ENCODE results near the gene ZMIZ1.

The ZMIZ1 gene

DNA sequence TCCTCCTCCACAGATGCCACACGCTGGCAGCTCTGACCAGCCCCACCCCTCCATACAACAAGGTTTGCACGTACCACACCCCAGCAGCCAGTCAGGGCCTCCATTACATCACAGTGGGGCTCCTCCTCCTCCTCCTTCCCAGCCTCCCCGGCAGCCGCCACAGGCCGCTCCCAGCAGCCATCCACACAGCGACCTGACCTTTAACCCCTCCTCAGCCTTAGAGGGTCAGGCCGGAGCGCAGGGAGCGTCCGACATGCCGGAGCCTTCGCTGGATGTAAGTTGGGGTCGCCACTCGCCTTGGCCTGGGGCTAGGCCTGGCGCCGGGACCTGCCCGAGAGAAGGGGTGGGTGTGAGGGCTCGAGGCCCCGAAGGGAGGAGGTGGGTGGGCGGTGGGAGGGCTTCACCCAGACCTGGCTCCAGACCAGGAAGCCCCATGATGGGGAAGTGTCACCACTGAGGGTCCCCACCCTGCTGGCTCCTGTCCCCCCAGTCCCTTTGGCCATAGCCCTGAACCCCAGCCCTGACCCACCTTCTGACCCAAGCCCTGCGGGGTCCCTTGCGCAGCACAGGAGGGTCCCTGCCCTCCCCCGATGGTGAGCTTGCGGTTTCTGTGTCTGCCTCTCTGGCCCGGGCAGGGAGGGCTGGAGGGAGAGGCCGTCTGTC, 242.3 kb downstream of the ZMIZ1 start:
- DNase-seq (ENCODE audit: low spot score): no peak

DNA sequence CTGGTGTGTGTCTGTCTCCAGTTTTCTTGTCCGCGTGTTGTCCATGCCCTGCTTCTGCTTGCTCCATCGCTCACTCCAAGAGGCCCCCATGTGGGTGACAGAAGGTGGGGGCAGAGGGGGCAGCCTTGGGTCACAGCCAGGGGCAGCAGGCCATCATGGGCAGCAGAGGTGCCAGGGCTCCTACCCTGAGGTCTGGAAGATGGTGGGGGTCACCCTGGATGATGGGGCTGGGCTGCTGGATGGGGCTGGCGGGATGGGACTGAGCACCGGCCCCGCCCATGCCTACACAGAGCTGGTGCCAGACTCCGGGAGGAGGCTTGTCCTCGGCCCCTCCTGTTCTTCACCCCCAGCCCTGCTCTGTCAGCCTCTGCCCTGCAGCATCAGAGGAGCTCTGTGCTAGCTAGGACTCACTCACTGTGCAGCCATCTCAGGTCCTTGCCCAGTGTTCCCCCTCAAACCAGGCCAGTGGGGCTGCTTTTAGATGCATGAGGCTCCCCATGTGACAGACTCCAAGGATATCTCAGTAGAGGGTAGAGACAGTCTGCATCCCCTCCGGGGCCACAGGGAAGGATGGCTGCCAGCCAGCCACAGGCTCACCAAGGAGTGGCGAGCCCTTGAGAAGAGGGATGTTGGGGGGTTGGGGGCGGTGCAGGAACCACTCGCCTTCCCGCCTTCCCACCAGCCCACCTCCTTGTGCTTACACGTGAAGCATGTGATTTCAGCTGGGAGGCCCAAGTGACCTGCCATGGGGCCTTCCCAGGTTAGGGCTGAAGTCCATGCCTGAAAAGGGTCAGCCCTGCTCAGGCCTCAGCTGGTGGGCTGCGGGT, 243.0 kb downstream of the ZMIZ1 start:
- DNase-seq (ENCODE audit: low spot score): no peak

DNA sequence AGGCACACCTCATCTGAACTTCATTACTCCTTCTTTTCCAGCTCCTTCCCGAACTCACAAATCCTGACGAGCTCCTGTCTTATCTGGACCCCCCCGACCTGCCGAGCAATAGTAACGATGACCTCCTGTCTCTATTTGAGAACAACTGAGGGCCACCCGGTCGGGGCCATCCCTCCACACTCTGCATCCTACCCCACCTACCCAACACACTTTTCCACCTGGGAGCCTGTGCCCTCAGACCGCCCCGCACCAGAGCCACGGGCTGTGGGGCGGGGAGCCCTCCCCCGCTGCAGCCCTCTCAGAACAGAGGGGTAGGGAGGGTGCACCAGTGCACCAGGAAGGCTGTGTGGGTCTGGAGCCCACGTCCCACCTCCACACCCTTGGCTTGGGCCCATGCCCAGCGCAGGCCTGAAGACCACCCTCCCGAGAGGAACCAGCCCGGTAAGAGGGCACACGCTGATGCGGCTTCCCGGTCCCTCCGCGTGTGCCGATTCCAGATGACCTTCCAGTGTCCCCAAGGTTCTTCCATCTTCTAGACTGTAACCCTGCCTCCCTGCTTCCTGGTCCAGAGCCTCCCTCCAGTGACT, 243.9 kb downstream of the ZMIZ1 start:
- no peak for DNase-seq (ENCODE audit: low spot score)

DNA sequence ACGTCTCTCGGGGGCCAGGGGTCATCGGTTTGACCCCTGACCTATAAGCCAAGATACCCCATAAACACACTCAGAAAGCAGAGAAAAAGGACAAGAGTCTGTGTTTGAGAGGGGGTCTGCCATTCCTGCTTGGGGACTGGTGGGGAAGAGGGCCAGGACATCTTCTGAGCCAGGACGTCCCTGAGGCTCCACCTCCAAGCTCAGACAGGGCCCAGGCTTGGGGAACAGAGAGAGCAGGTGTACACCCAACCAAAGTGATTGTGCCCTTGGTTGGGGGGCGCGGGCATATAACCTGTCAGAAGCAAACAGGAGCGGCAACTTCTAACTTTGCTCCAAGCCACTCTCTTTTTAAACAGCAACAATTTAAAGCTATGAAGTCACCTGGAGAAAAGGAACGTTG, 244.6 kb downstream of the ZMIZ1 start:
- no peak for DNase-seq (ENCODE audit: low spot score)

DNA sequence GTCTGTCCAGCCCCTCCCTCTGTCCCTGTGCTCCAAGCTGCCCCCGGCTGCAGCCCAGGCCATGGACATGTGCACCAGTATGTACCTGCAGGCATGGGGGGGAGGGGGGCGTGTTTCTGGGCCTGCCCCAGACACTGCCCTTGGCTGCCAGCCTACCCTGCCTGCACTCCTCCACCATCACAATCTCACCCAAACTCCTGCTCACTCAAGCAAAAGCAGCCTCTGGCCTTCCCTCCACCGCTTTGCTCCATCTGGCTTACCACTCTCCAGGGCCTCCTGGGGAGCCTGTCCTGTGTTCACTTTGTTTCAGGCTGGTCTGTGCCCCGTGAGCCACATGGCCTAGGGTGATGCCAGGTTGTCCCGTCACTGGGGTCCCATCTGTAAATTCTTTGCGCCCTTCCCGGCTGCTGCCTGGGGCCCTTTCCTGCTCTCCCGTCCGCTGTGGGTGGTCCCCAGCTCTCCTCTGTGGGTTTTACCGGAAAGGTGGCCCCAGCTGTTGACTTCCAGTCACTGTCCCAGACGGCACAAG, 245.2 kb downstream of the ZMIZ1 start:
- no peak for DNase-seq (ENCODE audit: low spot score)

DNA sequence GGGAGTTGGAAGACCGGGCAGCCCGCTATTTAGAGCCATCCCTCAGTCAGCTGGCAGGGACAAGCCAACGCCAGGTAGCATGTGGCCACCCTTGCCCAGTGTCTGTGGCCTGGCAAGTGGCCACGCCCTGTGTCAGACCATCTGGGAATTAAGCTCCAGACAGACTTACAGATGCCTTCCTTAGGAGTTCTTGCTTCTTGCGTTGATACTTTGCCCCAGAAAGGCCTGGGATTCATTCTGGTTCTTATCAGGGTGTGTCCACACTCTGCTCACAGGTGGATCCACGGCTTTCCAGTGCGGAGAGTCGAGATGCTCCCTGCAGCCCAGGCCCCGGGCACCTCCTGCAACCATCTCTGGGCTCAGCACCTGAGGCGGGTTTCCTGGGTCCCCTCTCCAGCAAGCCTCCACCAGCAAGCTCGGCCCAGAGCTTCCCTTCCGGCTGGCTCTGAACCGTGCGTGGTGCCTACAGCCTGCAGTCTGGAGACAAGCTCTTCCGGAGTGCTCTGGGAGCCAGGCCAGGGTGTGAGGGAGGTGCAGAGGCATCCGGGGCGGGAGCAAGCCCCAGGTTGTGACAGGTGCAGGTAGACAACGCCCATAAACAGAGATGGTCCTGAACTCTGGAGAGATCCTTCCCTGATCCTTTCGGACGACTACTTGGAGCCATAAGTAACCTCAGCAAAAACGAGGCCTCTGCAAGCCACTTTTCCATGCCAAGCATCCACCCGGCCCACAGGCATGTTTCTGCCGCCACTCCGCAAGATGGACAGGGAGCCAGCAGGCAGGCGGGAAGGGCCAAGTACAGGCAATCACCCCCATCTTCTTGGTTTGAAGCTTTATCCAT, 246.2 kb downstream of the ZMIZ1 start:
- DNase-seq (ENCODE audit: low spot score): no peak

DNA sequence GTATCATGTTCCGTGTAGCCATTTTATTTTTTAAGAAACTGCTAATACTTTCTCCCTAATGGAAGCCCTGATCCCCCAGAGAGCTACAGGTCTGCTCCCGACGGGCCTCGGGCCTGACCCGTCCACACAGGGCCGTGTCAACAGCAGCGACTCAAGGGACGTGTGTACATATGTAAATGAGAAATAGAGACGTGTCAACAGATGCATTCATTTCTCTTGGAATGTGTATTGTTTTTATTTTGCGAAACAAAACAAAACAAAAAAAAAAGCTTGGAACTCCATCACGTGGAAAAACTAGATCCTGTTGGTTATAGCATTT, 246.8 kb downstream of the ZMIZ1 start:
- DNase-seq (ENCODE audit: low spot score): no peak

DNA sequence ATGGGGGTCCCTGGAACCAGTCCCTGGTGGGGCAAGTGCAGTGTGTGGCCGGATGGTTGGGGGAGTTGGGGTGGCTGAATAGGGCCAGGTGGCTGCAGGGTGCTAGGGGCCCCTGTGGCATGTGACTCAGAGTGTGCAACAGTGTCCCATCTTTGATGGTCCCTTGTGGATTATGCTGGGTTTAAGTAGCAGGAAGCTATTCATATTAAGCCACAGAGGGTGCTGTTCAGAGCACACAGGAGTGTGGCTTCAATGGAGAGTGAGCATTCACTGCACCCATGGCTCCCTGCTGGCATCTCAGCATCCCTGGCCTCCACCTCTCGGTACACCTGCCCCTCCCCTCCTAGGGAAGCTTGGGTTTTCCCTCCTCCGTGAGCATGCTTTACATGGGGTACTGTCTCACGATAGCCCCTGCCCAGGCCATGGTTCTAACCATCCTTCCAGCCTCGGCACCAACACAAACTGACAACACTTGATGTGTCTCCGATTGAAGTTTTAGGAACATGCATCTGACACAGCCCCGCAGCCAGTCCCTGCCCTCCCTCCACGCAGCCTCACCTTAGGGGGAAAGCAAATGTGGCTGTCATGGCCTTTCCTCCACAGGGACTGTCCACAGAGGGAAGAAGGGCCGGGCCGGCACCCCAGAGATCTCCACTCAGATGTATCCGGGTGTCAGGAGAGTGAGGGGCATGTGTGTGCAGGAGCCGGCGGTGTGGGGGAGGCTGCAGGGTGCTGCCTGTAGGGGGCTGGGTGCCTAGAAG, 248.1 kb downstream of the ZMIZ1 start:
- DNase-seq (ENCODE audit: low spot score): peak; percentile 35

DNA sequence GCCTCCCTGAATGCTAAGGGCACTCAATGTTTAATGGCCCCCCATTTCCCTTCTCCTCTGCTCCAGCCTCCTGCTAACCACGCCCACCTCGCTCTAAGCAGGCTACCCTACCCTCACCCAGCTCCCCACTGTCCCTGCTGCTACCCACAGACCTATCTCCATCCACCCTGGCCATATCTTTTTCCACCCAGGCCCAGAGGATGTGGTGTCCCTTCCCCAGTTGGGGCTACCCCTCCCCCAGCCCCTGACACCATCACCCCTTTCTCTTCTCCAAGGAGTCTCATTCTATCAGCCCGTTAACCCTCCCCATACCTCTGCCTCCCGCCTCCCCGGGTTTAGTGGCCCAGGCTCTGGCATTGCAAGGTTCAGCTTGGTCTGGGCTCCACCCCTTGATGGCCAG, 249.6 kb downstream of the ZMIZ1 start:
- DNase-seq (ENCODE audit: low spot score): no peak

DNA sequence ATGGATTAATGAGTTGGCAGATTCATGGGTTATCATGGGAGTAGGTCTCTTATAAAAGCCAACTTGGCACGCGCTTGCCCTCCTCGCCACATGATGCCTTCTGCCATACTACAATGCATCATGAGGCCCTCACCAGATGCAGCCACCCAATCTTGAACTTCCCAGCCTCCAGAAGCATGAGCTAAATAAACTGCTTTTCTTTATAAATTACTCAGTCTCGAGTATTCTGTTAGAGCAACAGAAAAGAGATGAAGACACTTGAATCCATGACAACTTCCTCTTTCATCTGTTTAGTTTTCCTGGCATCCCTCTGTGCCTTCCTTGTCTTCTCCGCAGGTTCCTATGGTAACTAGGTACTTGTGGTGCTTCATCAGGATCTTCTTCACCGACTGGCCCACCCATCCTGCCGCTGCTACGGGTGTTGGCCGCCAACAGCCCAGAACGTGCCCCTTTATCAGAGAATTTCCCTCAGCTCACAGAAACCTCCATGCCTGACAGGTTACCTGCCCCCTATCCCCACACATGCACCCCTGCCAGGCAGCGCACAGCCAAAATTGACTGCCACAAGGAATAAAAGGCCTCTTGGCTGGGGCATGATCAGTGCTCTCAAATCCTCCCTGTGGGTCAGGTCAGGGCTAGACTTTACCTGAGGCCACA, 250.5 kb downstream of the ZMIZ1 start:
- no peak for DNase-seq (ENCODE audit: low spot score)

DNA sequence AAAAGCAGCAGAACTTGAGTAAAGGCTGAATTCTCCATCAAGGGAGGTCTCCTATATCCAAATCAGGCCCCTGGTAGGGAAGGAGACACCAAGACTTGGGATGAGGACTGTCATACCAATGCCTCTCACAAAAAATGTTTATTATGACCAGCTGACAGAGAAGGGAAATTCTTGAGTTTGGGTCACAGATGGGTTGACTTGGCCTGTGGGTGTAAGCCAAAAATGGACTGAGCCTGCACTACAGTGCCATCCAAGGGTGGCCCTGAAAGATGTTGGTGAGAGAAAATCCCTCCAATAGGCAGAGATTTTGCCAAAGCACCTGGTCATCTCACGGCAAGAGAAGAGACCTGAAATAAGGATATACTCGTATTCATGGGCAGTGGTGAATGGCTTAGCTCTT, 251.6 kb downstream of the ZMIZ1 start:
- DNase-seq (ENCODE audit: low spot score): no peak

DNA sequence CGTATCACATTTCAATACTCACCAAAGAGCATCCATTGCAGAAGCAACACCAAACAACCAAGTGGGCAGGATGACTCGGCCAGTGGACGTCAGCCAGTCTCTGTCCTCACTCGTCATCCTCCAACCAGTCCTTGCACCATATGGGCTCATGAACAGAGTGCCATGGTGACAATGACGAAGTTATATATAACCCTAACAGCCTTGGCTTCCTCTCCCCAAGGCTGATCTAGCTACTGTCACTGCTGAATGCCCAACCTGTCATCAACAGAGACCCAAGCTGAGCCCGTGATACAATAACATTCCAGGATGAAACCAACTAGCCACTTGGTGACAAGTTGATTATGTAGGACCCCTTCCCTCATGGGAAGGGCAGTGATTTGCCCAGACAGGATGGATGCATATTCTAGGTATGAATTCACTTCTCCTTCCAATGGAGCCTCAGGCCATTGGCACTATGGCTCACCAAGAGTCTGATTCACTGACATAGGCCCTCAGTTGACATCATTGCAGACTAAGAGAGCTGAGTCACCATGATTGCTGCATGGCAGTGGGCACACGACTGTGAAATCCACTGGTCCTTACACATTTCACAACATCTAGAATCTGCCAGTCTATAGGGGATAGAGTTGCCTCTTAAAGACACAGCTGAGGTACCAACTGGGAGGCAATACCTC, 252.2 kb downstream of the ZMIZ1 start:
- DNase-seq (ENCODE audit: low spot score): peak; percentile 96

DNA sequence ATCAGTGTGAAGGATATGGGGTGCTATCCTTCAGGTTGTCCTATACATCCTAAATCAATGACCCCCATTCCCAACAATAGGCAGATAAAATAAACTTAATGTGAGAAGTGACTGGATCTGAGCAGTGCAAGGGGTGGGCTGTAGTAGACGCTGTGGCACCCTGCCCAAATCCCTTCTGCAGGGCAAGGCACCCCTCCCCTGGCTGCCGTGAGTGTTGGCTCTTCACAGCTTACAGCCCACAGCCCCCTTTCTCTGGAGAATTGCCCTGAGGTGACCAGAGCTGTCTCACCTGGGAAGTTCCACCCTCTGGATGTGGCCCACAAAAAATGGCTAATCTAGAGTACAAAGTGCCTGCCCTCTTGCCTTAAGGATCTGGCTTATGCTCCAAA, 252.7 kb downstream of the ZMIZ1 start:
- no peak for DNase-seq (ENCODE audit: low spot score)

DNA sequence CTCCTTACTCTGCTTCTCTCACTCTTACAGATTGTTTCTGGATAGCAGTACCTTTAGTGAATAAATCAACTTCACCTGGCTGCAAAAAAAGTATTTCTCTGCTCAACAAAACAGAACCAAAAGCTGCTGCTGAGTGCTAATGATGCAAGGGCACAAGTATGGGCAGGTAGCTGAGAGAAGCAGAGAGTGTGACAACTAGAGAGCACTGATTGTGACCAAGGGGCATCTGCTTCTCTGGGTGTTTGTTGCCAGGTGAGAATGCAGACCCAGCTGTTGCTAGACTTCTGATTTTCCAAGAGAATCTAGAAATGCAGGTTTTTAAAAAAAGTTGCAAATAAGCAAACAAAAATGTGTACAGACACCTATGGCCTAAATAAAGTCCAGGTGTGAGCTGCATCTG, 253.2 kb downstream of the ZMIZ1 start:
- DNase-seq (ENCODE audit: low spot score): peak; percentile 17

DNA sequence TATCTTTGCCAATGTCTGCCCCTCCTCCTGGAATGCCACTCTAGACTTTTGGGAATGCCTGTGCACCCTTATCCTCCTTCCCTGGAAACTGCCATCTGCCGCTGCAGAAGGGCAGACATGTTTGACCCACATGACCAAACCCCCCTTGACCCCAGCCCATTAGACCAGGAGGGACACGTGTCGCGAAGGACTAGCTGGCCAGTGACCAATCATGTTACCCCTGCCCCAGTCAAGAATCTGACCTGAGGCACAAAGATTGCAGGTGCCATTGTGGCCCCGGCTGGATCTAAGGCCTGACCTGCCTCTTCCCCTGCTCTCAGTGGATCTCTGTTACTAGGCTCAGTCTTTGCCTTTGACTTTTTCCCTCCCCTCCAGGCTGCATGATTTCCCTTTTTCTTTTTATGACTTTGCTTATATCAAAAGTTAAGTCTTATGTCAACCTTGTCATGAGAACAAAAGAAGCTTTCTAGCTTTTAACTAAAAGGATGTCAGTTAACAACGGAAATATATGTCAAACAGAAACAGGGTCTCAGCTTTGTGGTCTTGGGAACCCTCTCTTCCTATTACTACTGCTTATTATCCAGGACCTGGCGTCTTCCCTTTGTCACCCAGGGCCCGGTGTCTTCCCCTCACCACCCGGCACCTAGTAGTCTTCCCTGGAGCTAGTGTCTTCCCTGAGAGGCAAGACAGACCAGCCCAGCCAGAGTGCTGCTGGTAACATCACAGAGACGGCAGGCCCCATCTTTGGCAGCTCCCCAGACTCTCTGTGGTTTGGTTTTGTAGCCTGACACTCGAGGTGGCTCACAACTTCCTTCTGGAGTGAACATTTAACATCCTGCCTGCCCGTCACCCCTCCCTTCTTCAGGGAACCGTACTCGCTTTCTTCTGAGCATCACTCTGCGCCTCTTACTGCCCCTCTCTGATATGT, 254.1 kb downstream of the ZMIZ1 start:
- peak; percentile 74 for DNase-seq (ENCODE audit: low spot score)

DNA sequence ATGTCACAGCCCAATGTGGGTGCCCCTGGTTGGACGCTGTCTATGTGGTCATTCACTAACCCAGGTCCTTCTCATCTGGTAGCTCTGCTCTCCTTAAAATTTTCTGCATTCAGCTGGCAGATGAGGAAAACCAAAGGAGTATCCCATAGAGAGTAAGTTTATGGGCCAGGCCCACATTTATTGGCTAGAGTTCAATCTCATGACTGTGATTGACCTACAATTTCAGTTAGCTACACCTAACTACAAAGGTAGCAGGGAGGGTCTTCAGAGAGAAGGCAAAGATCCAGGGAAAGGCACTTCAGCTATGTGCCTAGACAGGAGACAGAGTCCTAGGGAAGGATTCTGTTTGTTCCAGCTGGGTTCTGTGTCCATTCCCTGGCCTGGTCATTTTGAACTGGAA, 254.8 kb downstream of the ZMIZ1 start:
- DNase-seq (ENCODE audit: low spot score): no peak

DNA sequence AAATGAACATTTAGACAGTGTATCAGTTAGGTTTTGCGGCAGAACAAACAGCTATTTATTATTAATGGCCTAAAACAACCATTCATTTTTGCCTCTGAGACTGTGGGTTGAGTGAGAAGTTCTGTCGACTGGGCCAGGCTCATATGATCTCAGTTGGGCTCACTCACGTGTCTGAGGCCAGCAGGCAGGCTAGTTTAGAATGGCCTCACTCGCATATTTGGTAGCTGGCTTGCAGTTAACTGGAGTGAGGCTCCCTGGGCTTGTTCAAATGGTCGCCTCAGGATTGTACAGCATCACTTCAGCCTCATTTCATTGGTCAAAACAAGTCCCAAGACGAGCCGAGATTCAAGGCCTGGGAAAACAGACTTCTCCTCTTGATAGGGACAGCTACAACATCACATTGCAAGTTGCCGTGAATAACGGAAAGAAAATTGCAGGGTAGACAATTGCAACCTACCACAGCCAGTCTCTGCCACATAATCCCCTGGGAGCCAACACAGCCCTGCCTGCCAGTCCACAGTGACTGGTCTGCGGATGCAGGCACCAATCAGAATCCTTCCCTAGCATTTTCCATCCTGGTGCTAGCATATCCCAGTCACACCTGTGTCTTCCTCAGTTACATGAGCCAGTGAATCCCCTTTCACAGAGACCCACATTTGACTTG, 255.4 kb downstream of the ZMIZ1 start:
- no peak for DNase-seq (ENCODE audit: low spot score)

DNA sequence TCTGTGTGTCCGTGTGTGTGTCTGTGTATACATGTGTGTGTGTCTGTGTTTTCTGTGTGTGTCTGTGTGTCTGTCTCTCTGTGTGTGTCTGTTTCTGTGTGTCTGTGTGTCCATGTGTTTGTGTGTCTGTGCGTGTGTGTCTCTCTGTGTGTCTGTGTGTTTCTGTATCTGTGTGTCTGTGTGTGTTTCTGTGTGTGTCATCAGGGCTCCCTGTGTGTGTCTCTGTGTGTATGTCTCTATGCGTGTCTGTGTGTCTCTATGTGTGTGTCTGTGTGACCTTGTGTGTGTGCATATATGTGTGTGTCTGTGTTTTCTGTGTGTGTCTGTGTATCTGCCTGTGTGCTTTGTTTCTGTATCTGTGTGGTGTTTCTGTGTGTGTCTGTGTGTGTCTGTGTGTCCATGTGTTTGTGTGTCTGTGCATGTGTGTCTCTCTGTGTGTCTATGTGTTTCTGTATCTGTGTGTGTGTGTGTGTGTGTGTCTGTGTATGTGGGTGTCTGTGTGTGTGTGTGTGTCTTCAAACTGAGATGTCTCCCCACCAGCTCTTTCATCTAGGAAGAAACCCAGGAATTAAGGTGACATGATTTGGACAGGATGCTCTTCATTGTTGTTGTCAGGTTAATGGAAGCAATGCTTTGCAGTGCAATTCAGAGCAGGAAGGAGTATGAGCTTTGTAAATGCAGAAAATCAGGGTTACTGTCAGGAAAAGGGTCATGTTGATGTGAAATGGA, 257.8 kb downstream of the ZMIZ1 start:
- DNase-seq (ENCODE audit: low spot score): no peak
